Adrenal gland (tissue), 5 donors: ENCODE results near the gene ARL11.

Experiments used
- POLR2A ChIP-seq, 2 donors: fragments of 450-650 bp; IDR thresholded peaks; one replicate each; pipeline ENCODE4 v1.6.1; 2017; ENCODE audit warnings: antibody characterized with exemption in 2 of 2, mild to moderate bottlenecking in 2 of 2, moderate library complexity in 1 of 2
- TF ChIP-seq, protein P1 (sequence below), 6 experiments: fragments of 450-650 bp in 4 of 6; fragments of 200-600 bp in 2 of 6; sonication (generic) in 1 of 6; IDR thresholded peaks; 1 replicate in 5 of 6; 2 replicates in 1 of 6; pipeline versions ENCODE4 v1.5.1 to v1.8.0; 2016 to 2021; ENCODE audit warnings: antibody characterized with exemption in 6 of 6, mild to moderate bottlenecking in 2 of 6, moderate library complexity in 1 of 6
- donor health status: DM: no; HTN: no; CAD: no.

DNA sequence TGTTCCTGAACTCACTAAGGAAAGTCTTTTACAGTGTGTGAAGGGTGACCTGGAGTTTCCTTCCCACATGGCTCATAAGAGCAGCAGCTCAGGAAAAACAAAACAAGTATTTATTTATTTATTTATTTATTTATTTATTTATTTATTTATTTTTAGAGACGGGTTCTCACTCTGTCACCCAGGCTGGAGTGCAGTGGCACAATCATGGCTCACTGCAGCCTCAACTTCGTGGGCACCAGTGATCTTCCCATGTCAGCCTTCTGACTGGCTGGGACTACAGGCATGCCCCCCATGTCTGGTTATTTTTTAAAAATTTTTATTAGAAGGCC, 10.4 kb downstream of the ARL11 start:
- TF ChIP-seq, protein P1, sequence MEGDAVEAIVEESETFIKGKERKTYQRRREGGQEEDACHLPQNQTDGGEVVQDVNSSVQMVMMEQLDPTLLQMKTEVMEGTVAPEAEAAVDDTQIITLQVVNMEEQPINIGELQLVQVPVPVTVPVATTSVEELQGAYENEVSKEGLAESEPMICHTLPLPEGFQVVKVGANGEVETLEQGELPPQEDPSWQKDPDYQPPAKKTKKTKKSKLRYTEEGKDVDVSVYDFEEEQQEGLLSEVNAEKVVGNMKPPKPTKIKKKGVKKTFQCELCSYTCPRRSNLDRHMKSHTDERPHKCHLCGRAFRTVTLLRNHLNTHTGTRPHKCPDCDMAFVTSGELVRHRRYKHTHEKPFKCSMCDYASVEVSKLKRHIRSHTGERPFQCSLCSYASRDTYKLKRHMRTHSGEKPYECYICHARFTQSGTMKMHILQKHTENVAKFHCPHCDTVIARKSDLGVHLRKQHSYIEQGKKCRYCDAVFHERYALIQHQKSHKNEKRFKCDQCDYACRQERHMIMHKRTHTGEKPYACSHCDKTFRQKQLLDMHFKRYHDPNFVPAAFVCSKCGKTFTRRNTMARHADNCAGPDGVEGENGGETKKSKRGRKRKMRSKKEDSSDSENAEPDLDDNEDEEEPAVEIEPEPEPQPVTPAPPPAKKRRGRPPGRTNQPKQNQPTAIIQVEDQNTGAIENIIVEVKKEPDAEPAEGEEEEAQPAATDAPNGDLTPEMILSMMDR (IDR thresholded peaks at IDR 0.05): no peak
- no peak for TF ChIP-seq POLR2A (IDR thresholded peaks at IDR 0.05)
